ENCODE measurements around the gene INPP5B. TPM values are rescaled to one million over a fixed set of nuclear protein-coding genes. Genes with fewer than 3 reads are reported as not detected.
A peak's percentile ranks its signal among the peaks of the same experiment; 100 is the strongest.
"Not testable (repeated sequence)": the region's sequence is repeated elsewhere in the genome, so short reads cannot be mapped to it uniquely, and the experiment has no call there.

Gene INPP5B
- total and polyA plus RNA-seq, 12 donors, result 10.4 to 32.3 (median 20.9) TPM

DNA sequence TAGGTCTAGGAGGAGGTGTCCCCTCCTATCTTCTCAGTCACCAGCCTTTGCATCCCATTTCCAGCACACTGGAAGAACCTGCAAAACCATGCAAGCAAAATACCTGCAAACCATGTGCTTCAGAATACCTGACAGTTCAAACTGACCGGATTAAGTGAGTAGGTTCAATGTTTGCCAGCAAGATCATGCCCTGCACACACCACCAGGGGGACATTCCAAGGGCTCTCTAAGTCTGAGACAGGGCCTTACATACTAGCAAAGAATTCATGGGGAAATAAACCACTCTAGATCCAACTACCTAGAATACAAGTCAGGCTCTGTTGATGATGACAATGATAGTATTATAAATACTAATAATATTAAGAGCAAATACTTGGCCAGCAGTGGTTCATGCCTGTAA, 27.6 kb downstream of the INPP5B start:
- H3K4me1 ChIP-seq (replicated peaks in 1 of 2), result no peaks in the 10 kb centered on the region
- no peaks in the 10 kb centered on the region for H3K27me3 ChIP-seq
- 67 to 81% (median 76%) methylated on average over 1 of the region's 1 CpG for WGBS, 4 donors
- H3K36me3 ChIP-seq (replicated peaks in 1 of 2), result no peaks in the 10 kb centered on the region
- no peak for TF ChIP-seq POLR2A (IDR thresholded peaks at IDR 0.05)
- TF ChIP-seq, protein P1, sequence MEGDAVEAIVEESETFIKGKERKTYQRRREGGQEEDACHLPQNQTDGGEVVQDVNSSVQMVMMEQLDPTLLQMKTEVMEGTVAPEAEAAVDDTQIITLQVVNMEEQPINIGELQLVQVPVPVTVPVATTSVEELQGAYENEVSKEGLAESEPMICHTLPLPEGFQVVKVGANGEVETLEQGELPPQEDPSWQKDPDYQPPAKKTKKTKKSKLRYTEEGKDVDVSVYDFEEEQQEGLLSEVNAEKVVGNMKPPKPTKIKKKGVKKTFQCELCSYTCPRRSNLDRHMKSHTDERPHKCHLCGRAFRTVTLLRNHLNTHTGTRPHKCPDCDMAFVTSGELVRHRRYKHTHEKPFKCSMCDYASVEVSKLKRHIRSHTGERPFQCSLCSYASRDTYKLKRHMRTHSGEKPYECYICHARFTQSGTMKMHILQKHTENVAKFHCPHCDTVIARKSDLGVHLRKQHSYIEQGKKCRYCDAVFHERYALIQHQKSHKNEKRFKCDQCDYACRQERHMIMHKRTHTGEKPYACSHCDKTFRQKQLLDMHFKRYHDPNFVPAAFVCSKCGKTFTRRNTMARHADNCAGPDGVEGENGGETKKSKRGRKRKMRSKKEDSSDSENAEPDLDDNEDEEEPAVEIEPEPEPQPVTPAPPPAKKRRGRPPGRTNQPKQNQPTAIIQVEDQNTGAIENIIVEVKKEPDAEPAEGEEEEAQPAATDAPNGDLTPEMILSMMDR (IDR thresholded peaks at IDR 0.05), result peak in 2 of 6 experiments; percentile 9 to 14
- H3K27ac ChIP-seq, result no peak overlapping the region
- H3K4me3 ChIP-seq, result no peak overlapping the region
- H3K9me3 ChIP-seq (replicated peaks in 1 of 3), result no peaks in the 10 kb centered on the region
- DNase-seq, result no peak
- intact Hi-C loops (cut with DNase I), result no loop called here

DNA sequence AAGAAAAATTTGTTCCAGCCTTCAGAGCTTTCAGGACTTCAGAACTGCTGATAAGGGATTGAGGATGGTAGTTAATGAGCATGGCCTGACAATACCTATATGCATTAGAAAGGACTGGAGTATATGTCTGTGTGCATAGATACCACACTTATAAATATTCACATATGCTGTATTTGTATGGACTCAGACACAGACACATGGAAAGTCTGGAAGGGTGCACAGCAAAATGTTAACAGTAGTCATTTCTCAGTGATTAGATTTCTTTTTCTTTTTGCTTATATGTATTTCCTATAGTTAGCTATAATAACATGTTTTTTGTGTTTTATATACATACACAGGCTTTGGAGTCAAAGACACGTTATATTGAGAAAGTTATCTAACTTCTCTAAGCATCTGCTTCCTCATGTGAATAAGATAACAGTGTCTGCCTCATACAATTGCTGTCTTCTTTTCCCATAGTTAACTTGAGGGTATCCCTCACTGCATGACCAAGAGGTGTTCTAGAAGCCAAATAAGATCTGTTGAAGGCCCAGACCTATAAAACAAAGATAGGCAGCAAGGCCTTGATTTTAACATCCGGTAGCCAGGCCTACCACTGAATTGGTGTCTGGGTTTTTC, 31.3 kb downstream of the INPP5B start:
- no peaks in the 10 kb centered on the region for H3K36me3 ChIP-seq (replicated peaks in 1 of 2)
- H3K9me3 ChIP-seq (replicated peaks in 1 of 3), result no peaks in the 10 kb centered on the region
- intact Hi-C loops (cut with DNase I), result no loop called here
- WGBS, 4 donors, result 79 to 93% (median 87%) methylated on average over 2 of the region's 2 CpGs
- H3K27me3 ChIP-seq, result no peaks in the 10 kb centered on the region
- no peaks in the 10 kb centered on the region for H3K4me1 ChIP-seq (replicated peaks in 1 of 2)
- TF ChIP-seq POLR2A (IDR thresholded peaks at IDR 0.05), result no peak
- TF ChIP-seq, protein P1 (IDR thresholded peaks at IDR 0.05), result no peak
- H3K27ac ChIP-seq, result no peak overlapping the region
- no peak overlapping the region for H3K4me3 ChIP-seq
- no peak for DNase-seq

- Histone ChIP-seq H3K4me3 (no peak overlapping the region), H3K4me1 (replicated peaks in 1 of 2) (no peaks in the 10 kb centered on the region), H3K27me3 (no peaks in the 10 kb centered on the region), H3K27ac (no peak overlapping the region), H3K9me3 (replicated peaks in 1 of 3) (no peaks in the 10 kb centered on the region), H3K36me3 (replicated peaks in 1 of 2) (no peaks in the 10 kb centered on the region)
- TF ChIP-seq, protein P1 (IDR thresholded peaks at IDR 0.05), result no peak
- DNase-seq, result no peak
- 64 to 88% (median 83%) methylated on average over 4 of the region's 4 CpGs for WGBS, 4 donors
- intact Hi-C loops (cut with DNase I), result no loop called here
Observed at GRCh38 chr1:37914719-37915475, 32.0 kb downstream of the INPP5B start.

GRCh38 chr1:37911478-37911877, 35.4 kb downstream of the INPP5B start:
- H3K9me3 ChIP-seq (replicated peaks in 1 of 3); H3K27ac ChIP-seq; DNase-seq; H3K27me3 ChIP-seq; intact Hi-C loops (cut with DNase I); H3K36me3 ChIP-seq (replicated peaks in 1 of 2); H3K4me1 ChIP-seq (replicated peaks in 1 of 2); H3K4me3 ChIP-seq: not testable (repeated sequence)
- 95 to 100% (median 97%) methylated on average over 2 to 3 of the region's 3 CpGs for WGBS, 4 donors

DNA sequence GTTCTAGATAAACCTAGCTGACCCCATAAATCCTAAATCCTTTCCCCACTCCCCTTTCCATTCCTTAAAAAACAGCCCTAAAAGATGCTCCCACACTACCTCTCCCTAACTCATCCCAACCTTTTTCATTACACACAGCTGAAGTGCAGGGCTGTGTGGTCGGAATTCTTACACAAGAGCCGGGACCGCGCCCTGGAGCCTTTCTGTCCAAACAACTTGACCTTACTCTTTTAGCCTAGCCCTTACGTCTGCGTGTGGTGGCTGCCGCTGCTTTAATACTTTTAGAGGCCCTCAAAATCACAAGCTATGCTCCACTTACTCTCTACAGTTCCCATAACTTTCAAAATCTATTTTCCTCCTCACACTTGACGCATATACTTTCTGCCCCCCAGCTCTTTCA, 36.0 kb downstream of the INPP5B start:
- not testable (repeated sequence) for H3K9me3 ChIP-seq (replicated peaks in 1 of 3); H3K27ac ChIP-seq
- 87 to 96% (median 90%) methylated on average over 8 of the region's 8 CpGs for WGBS, 4 donors

GRCh38 chr1:37908531-37908930, 38.3 kb downstream of the INPP5B start:
- H3K9me3 ChIP-seq (replicated peaks in 1 of 3); H3K4me1 ChIP-seq (replicated peaks in 1 of 2); DNase-seq; H3K27ac ChIP-seq; H3K27me3 ChIP-seq; H3K36me3 ChIP-seq (replicated peaks in 1 of 2); intact Hi-C loops (cut with DNase I); H3K4me3 ChIP-seq: not testable (repeated sequence)
- 92 to 98% (median 97%) methylated on average over 8 to 10 of the region's 10 CpGs for WGBS, 4 donors

More for the DNA sequence above, 36.0 kb downstream of the INPP5B start:
- intact Hi-C loops (cut with DNase I); DNase-seq; H3K4me1 ChIP-seq (replicated peaks in 1 of 2); H3K4me3 ChIP-seq; H3K36me3 ChIP-seq (replicated peaks in 1 of 2); H3K27me3 ChIP-seq: not testable (repeated sequence)

GRCh38 chr1:37907416-37908125, 39.3 kb downstream of the INPP5B start:
- H3K27ac ChIP-seq; H3K36me3 ChIP-seq (replicated peaks in 1 of 2); intact Hi-C loops (cut with DNase I); H3K27me3 ChIP-seq; DNase-seq; H3K4me3 ChIP-seq; H3K4me1 ChIP-seq (replicated peaks in 1 of 2); H3K9me3 ChIP-seq (replicated peaks in 1 of 3): not testable (repeated sequence)
- WGBS, 4 donors, result 88 to 93% (median 90%) methylated on average over 6 of the region's 6 CpGs

- H3K36me3 ChIP-seq (replicated peaks in 1 of 2); H3K27me3 ChIP-seq; intact Hi-C loops (cut with DNase I); H3K9me3 ChIP-seq (replicated peaks in 1 of 3); DNase-seq; H3K4me3 ChIP-seq; H3K4me1 ChIP-seq (replicated peaks in 1 of 2); H3K27ac ChIP-seq: not testable (repeated sequence)
- 89 to 97% (median 94%) methylated on average over 3 of the region's 3 CpGs for whole genome bisulfite sequencing, 4 donors
Observed at GRCh38 chr1:37906591-37906990, 40.3 kb downstream of the INPP5B start.

Data from adrenal gland (tissue), 12 donors.